Stimulated activated CD4-positive, alpha-beta T cell treated with anti-CD3 and anti-CD28 coated beads, Interleukin-1b, Interleukin-23, amount 100 ng/mL, for 4 hours (primary cell): ENCODE data around the gene NDUFC1.
A peak's percentile ranks its signal among the peaks of the same experiment; 100 is the strongest.
"Not testable (repeated sequence)": the region's sequence is repeated elsewhere in the genome, so short reads cannot be mapped to it uniquely, and the experiment has no call there.

ENCODE experiments used
- DNase-seq, 2 donors: peaks; one replicate each; pipeline ENCODE4 v3.0.0-alpha.2; 2020; ENCODE audit warnings: low read depth in 2 of 2

NDUFC1 gene

DNA sequence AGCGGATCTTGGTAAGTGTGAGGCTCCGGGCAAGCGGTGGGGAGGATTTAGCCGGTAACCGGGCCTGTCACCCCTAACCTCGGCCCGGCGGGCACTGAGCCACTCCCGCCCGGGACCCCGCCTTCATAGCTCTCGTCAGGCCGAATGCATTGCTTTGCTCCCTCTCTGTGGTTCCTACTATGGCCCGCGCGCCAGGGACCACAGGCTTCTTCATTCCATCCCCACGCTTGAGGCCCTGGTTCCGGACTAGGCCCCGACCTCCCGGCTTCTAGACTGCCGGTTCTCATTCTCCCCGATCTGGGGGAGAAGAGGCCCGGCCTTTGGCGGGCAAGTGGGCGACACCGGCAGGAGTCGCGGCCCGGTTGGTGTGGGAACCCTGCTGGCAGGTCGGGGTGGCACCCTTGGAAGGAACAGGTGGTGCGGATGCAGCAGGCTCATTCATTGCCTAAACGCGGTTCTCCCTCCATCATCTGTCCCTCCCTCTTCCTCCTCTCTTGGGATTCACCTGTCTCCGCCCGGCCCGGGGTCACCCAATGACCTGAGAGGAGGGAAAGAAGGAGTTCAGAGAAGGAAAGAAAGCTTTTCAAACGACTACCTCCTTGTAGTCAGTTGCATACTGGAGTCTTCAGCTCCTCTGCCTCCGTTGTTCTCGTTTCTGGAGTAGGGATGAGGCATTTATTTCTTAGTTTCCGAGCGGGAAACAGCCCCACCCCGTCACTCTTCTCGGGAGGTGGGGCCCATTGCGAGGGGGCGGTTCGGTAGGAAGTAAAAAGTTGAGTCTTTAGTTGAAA lies at the start of gene NDUFC1:
TSS of gene NDUFC1 (minus strand) at position 657 of the 791 bp plus-strand sequence. CDS start 6,679 bp downstream, outside the sequence.
- DNase-seq: peak; percentile 34 to 48

DNA sequence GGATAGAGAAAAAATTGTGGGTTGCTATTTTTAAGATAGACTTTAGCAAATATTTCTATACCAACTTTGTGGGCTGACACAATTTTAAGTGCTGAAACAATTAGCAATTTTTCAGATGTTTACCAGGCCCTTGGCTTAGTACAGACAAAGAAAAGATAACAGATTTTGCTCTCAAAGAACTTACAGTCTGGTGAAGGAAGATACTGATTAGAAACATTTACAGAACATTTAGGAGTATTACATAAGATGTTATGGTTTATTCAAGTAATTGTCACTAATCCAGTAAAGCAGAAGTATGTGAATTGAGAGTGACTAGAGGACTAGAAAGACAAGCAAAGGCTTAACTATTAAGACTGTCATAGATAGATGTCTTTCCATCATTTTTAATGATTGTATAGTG lies 35.3 kb upstream of the NDUFC1 start:
- DNase-seq: no peak

DNA sequence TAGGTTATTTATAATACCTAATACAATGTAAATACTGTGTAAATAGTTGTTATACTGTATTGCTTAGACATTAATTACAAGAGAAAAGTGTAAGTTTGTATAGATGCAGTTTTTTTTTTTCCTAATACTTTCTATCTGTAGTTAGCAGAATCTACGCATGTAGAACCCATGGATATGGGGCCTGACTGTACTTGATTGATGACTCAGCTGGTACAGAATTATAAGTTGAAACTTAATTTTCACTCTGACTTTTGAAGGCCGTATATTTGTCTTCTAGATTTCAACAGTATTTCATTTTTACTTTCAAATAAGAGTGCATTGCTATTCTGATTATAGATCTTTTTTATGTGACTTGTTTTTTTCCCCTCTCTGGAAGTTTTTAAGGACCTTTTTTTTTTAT lies 30.8 kb upstream of the NDUFC1 start:
- DNase-seq: no peak

- DNase-seq: no peak
These were observed 28.9 kb upstream of the NDUFC1 start for GRCh38 chr4:139331185-139331584.

GRCh38 chr4:139330283-139330682 lies 28.0 kb upstream of the NDUFC1 start:
- no peak for DNase-seq

- DNase-seq: no peak
These were observed 27.5 kb upstream of the NDUFC1 start for GRCh38 chr4:139329665-139330200.

DNA sequence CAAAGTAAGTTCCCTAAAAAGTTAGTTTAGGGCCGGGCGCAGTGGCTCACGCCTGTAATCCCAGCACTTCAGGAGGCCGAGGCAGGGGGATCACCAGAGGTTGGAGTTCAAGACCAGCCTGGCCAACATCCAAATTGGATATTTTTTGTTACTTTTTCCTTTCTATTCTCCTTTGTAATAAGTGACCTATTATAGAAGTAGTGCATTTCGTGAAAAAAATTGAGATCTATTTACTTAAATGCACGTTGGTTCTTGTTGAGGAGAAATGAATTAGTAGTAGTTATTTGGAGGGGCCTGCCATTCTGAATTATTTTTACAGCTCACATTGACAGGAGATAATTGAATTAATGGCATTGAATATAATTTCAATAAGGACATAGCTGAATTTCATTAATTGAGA lies 22.3 kb upstream of the NDUFC1 start:
- DNase-seq: no peak

GRCh38 chr4:139322541-139322940 lies 20.3 kb upstream of the NDUFC1 start:
- DNase-seq: not testable (repeated sequence)

DNA sequence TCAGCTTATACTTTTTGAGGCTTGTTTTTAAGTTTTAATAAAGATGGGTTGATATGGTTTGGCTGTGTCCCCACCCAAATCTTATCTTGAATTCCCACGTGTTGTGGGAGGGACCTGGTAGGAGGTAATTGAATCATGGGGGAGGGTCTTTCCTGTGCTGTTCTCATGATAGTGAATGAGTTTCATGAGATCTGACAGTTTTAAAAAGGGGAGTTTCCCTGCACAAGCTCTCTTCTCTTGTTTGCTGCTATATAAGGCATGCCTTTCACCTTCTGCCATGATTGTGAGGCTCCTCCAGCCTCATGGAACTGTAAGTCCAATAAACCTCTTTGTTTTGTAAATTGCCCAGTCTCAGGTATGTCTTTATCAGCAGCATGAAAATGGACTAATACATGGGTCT lies 19.8 kb upstream of the NDUFC1 start:
- not testable (repeated sequence) for DNase-seq

DNA sequence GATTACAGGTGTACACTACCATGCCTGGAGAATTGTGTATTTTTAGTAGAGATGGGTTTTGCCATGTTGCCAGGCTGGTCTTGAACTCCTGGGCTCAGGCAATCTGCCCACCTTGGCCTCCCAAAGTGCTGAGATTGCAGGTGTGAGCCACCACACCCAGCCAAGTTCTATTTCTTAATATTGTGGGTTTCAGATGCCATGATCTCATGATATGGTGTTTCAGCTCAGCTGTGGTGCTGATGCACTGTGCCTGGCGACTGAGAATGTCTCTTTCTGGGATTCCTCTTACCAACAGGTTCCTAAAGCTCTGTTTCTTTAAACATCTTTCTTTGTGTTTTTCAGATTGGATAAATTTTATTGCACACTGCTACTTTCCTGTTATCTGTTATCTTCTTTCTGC lies 17.3 kb upstream of the NDUFC1 start:
- no peak for DNase-seq

DNA sequence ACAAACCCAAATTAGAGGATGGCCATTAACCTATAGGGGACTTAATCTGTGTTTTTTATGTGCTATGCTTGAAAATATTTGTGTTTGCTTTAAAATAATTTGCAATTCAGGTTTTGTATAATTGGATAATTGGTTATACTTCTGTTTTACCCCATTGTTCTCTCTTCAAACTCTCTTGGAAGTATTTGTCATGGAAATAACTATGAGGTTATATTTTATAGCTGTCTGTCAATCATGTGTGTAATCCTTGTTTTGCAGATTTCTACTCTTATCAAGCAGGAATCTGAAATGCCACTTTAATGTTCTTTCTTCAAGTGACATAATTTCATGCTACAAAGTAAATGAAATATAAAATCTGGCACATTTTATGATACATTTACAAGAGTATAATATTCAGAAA lies 15.4 kb upstream of the NDUFC1 start:
- no peak for DNase-seq

- DNase-seq: no peak
These were observed 14.5 kb upstream of the NDUFC1 start for GRCh38 chr4:139316733-139317132.

- no peak for DNase-seq
These were observed 13.0 kb upstream of the NDUFC1 start for GRCh38 chr4:139315221-139315675.

DNA sequence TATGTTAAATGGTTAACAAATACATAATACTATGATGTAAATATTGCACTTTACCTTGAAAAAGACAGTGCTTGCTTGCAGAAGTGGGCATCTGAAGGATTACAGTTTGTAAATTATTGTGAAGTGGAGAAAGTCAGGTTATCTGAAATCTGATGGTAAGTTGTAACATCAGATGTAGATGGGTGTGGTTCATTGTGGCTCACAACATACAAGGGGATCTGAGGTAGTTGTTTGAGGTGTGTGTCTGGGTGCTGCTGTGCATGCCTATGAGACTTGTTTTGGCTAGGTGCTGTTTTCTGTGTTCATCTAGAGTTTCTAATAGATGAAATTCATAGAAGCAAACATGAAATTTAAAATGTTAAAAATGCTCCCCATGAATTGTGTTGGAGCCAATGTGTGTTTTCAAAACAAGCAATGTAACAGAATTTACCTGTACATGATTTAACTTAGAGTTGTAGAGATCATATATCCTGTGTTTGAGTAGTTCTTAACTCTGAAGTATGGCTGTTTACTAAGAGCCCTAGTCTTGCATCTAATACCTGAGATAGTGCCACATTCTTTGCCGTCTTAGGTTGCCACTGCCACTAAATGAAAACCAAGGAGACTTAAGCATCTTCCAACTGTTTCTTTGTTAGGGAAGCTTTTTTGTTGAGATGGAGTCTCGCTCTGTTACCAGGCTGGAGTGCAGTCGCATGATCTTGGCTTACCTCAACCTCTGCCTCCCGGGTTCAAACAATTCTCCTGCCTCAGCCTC lies 11.9 kb upstream of the NDUFC1 start:
- DNase-seq: no peak

GRCh38 chr4:139313414-139313813 lies 11.1 kb upstream of the NDUFC1 start:
- DNase-seq: not testable (repeated sequence)

DNA sequence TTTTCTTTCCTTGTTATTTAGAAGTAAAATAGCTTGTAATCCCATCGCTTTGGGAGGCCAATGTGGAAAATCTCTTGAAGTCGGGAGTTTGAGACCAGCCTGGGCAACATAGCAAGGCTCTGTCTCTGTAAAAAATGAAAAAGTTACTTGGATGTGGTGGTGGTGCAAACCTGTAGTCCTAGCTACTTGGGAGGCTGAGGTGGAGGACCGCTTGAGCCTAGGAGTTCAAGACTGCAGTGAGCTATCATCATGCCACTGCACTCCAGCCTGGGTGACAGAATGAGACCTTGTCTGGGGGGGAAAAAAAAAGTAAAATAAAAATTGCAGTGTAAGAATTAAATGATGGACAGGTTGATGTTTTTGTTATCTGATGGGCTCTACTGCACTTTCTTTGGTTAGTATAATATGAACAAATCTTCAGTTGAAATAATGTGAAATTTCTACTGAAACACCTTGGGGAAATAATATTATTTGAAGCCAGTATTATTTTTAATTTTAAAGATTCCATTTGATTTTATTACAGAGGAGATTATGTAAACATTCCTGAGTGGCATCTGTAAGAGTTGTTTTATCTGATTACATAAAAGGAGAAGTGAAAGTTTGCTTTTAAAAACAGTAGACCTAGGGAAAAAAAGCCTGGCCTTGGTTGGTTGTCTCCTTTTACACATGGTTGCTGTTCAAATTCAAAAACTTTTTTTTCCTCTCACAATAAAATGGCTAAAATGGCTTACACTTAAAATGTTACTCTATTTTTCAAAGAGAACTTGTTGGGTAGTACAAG lies 10.5 kb upstream of the NDUFC1 start:
- DNase-seq: no peak

- no peak for DNase-seq
These were observed 9.6 kb upstream of the NDUFC1 start for GRCh38 chr4:139311909-139312308.

DNA sequence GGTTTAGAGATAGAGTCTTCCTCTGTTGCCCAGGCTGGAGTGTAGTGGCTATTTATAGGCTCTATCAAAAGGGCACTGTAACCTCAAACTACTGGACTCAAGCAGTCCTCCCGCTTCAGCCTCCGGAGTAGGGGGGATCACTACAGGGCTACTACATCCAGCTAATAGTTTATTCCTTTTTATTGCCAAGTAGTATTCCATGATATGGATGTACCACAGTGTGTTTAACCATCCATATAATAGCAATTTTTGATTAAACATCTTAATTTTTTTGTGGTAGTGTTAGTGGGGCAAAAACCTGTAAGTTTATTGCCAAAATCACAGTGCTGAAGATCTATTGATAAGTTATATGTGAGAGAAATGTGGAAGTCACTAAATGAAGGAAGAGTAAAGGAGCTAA lies 2.6 kb upstream of the NDUFC1 start:
- DNase-seq: no peak

- peak; percentile 92 to 96 for DNase-seq
These were observed 1.0 kb downstream of the NDUFC1 start, which contains the start of gene NAA15 for GRCh38 chr4:139301113-139301820. Gene NAA15, plus strand, starts transcription at chr4:139301505. Its CDS starts 273 bp downstream, at chr4:139301778.

- peak in 1 of 2 donors; percentile 12 for DNase-seq
These were observed 1.7 kb downstream of the NDUFC1 start for GRCh38 chr4:139300431-139301112.

- DNase-seq: no peak
These were observed 2.7 kb downstream of the NDUFC1 start for GRCh38 chr4:139299536-139299935.
